ENCODE data around the gene RUFY2.
"Not testable (repeated sequence)": the region's sequence is repeated elsewhere in the genome, so short reads cannot be mapped to it uniquely, and the experiment has no call there.

The RUFY2 gene

GRCh38 chr10:68406815-68407548 is at the start of gene RUFY2:
Gene RUFY2 (minus strand): TSS chr10:68407277. CDS start chr10:68407189, 88 bp downstream.
- FAIRE-seq: no peak

- FAIRE-seq: not testable (repeated sequence)
These were observed 42.6 kb upstream of the RUFY2 start for GRCh38 chr10:68449698-68450097.

- FAIRE-seq: no peak
These were observed 39.1 kb upstream of the RUFY2 start for GRCh38 chr10:68446179-68446578.

- FAIRE-seq: no peak
These were observed 35.9 kb upstream of the RUFY2 start for GRCh38 chr10:68442971-68443370.

GRCh38 chr10:68440898-68441297 is 33.8 kb upstream of the RUFY2 start:
- no peak for FAIRE-seq

- no peak for FAIRE-seq
These were observed 28.7 kb upstream of the RUFY2 start for GRCh38 chr10:68435803-68436202.

- FAIRE-seq: no peak
These were observed 27.6 kb upstream of the RUFY2 start for GRCh38 chr10:68434657-68435056.

- FAIRE-seq: no peak
These were observed 21.5 kb upstream of the RUFY2 start for GRCh38 chr10:68428396-68429104.

- no peak for FAIRE-seq
These were observed 17.5 kb upstream of the RUFY2 start for GRCh38 chr10:68424454-68425014.

GRCh38 chr10:68423522-68423921 is 16.4 kb upstream of the RUFY2 start:
- no peak for FAIRE-seq

- FAIRE-seq: no peak
These were observed 12.3 kb upstream of the RUFY2 start for GRCh38 chr10:68419376-68419775.

- FAIRE-seq: no peak
These were observed 1.9 kb upstream of the RUFY2 start for GRCh38 chr10:68408898-68409518.

- no peak for FAIRE-seq
These were observed 814 bp downstream of the RUFY2 start for GRCh38 chr10:68406111-68406814.

- FAIRE-seq: no peak
These were observed 3.4 kb downstream of the RUFY2 start for GRCh38 chr10:68403701-68404100.

- FAIRE-seq: no peak
These were observed 4.8 kb downstream of the RUFY2 start for GRCh38 chr10:68402276-68402675.

GRCh38 chr10:68397005-68397404 is 10.1 kb downstream of the RUFY2 start:
- no peak for FAIRE-seq

GRCh38 chr10:68385740-68386139 is 21.3 kb downstream of the RUFY2 start:
- no peak for FAIRE-seq

GRCh38 chr10:68371604-68372003 is 35.5 kb downstream of the RUFY2 start:
- no peak for FAIRE-seq

- no peak for FAIRE-seq
These were observed 40.0 kb downstream of the RUFY2 start for GRCh38 chr10:68367121-68367520.

GRCh38 chr10:68366600-68366999 is 40.5 kb downstream of the RUFY2 start:
- no peak for FAIRE-seq

- no peak for FAIRE-seq
These were observed 41.5 kb downstream of the RUFY2 start for GRCh38 chr10:68365611-68366010.

GRCh38 chr10:68364101-68364886 is 42.8 kb downstream of the RUFY2 start:
- FAIRE-seq: no peak
